HG03378 (cell line): ENCODE data around the gene NEURL1.
A peak's percentile ranks its signal among the peaks of the same experiment; 100 is the strongest.

Source experiments
- ATAC-seq: cut with Tn5 transposase; IDR thresholded peaks from one replicate; pipeline ENCODE4 v1.9.1; 2021; ENCODE audit warnings: mild to moderate bottlenecking, moderate library complexity; ENCODE audit not compliant: unreplicated experiment

The NEURL1 gene

GRCh38 chr10:103493362-103493915 lies at the start of gene NEURL1:
TSS of gene NEURL1 (plus strand) at chr10:103493705. CDS start at chr10:103494388, 683 bp downstream.
- ATAC-seq, result no peak

- no peak for ATAC-seq
These were observed 49.0 kb upstream of the NEURL1 start for GRCh38 chr10:103444478-103444877.

- no peak for ATAC-seq
These were observed 48.1 kb upstream of the NEURL1 start for GRCh38 chr10:103445366-103445765.

DNA sequence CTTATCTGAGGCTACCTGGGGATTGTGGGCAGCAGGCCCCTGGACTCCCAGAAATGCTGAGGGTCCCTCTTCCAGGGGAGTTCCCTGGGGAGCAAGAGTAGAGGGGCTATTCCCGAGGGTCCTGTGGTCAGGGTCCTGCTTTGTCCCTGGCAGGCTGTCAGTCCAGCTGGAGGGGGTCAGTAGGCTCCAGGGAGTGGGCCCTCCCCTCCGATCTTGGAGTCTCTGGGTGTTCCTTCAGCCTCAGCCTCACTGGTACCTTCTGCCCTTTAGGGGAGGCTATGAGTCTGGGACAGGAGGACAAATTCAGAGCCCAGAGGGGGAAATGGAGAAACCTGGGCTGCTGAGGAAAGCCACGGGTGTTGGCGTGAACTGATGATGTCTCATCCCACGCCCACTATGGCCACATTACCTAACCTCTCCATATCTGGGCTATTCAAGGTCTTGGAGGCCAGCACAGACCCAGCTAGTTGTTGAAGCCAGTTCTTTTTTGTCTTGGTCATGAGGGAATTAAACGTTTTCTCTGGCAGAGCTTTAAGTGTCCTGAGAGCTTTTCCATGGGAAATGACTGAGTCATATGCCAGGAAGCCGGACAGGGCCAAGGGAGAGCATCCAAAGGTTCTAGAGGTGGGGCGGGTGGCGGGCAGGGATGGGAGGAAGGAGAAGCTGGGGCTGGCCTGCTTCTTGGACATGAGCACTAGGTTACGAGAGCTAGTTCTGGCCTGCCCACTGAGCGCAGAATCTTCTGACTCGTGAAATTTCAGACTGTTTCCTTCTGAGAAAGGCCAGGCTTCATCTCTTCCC lies 47.5 kb upstream of the NEURL1 start:
- ATAC-seq, result no peak

GRCh38 chr10:103447187-103447586 lies 46.3 kb upstream of the NEURL1 start:
- ATAC-seq, result no peak

- no peak for ATAC-seq
These were observed 44.8 kb upstream of the NEURL1 start for GRCh38 chr10:103448746-103449145.

- no peak for ATAC-seq
These were observed 44.0 kb upstream of the NEURL1 start for GRCh38 chr10:103449208-103450144.

GRCh38 chr10:103450201-103450695 lies 43.3 kb upstream of the NEURL1 start:
- ATAC-seq, result no peak

- ATAC-seq, result no peak
These were observed 42.3 kb upstream of the NEURL1 start for GRCh38 chr10:103451091-103451813.

DNA sequence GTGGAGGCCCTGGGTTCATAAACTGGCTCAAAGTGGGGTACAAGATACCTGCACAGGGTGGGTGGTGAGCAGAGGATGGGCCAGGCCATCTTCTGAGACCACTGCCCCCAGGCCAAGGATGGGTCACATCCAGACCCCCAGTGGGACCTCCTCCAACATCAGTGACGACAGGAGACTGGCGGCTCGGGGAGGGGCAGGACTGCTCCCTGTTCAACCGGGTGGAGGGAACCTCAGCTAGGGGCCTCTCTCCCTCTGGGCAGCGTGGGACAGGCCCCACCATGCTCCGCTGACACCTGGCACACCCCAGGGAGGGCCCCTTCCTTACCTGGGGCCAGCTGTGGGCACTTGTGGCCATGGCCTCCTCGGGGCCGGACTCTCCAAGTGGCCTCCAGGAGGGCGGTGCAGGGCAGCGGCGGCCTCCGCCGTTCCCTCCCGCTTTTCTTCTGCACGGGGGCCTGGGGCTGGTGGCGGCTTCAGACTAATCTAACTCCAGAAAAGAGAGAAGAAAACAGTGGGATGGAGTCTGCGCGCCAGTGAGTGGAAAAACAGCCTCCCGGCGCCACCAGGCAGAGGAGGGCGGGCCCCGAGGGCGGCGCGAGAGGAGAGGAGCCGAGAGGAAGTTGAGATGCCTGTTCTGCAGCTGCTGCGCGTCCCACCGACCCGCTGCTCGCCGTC lies 41.5 kb upstream of the NEURL1 start, which contains the start of gene CALHM2:
CALHM2 (minus strand) TSS at position 540 of the 675 bp plus-strand sequence. CDS start 2,429 bp downstream, outside the sequence.
- peak; percentile 56 for ATAC-seq

DNA sequence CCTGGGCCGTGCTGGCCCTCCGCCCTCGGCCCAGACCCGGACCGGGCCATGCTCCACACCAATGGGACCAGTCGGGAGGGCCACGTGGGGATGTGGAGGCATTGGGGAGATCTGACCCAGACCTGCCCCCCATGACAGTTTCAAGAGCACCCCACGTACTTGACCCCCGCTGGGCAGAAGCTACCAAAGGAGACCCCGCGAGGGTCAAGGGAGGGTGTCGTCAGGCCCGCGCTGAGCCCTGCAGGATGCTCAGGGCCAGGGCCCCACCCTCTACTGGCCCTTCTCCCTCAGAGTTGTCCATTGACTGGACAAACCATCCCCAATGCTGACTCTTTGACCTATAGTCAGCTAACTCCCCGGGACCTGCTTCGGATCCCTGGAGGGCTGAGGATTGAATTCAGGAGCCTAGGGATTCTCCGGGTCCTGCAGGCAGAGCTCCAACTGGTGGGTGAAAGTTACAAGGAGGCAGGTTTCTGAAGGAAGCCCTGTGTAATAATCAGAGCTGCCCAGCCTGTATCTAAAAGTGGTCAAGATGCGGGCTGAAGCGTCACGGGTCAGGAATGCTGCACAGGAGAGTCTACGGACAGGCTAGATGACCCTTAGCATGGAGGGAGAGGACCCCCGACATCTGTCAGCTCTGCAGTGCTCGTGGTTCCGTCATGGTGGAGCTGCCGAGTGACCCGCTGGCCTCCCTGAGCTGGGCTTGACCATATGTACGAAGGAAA lies 40.8 kb upstream of the NEURL1 start:
- no peak for ATAC-seq

DNA sequence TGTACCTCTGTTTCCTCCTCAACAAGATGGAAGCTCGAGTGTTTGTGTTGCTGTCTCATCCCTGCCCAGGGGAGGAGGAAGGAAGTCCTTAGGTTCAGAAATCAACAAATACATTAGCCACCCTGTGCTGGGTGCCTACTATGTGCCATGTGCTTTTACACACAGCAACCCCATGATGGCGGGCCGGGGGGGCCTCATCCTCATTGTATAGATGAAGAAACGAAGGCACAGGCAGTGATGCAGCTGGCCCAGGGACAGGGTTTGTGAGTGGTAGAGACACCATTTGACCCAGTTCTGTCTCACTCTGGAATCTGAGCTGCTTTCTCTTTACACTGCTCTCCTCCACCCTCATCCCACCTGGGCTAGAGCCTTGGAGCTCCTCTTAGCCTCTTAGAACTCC lies 39.5 kb upstream of the NEURL1 start:
- ATAC-seq, result no peak

GRCh38 chr10:103455235-103455634 lies 38.3 kb upstream of the NEURL1 start:
- ATAC-seq, result no peak

- no peak for ATAC-seq
These were observed 37.3 kb upstream of the NEURL1 start for GRCh38 chr10:103456074-103456660.

DNA sequence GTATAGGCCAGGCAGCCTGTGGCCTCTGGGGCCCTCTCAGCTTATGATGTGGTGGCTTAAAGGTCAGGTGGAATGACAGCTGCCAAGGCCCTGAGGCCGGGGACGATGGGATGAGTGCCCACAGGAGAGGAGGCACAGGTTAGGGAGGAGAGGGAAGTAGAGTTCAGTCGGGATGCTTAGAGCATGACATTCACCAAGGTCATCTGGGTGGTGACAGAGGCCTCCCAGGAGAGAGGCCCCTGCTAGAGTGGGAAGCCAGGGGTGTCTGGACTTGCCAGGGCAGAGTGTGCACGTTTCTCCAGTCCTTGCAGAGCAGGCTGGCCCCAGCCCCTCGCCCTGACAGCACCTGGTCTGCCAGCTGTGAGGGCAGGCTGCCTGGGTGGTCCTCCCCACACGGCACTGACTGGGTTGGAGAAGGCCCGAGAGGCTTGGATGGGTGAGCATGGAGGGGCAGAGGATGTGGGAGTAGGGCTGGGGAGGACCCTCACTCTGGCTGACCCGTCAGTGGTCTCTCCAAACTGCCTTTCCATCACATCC lies 36.3 kb upstream of the NEURL1 start:
- no peak for ATAC-seq

GRCh38 chr10:103457896-103458583 lies 35.5 kb upstream of the NEURL1 start:
- no peak for ATAC-seq

DNA sequence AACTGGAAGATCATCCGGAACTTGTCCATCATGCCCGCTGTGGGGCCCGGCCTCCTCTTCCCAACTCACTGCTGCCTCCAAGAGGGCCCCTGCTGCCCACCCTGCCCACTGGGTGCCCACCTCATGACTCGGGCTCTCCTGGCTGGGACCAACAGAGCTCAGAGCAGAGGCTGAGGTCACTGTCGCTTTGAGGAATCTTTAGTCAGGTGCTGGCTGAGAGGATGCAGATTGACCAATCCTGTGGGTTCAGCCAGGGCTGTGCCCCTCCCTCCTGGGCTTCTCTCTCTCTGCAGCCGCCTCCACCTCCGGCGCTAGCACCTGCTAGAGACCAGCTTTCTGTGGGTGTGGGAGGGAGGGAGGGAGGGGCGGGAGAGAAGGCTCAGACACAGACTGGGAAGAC lies 34.8 kb upstream of the NEURL1 start, which contains the start of gene CALHM1:
CALHM1 (minus strand) TSS at position 181 of the 400 bp plus-strand sequence; CDS start at position 32, 149 bp downstream.
- no peak for ATAC-seq

DNA sequence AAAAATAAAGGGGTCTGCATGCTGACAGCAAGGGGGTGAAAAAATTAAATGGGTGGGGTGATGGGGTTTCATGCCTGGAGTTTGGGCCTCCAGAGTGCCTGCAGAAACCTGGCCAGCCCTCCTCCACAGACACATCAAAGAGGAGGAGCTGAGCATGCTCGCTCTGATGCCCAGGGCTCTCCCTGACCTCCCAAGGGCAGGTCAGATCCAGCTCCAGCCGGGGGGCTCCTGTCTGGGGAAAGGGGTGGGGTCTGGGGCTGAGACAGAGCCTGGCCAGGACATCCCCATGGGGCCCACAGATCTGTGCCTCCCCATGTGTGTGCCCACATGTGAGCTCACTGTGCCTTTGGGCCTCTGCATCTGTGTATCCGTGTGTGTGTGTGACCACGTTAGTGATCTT lies 33.9 kb upstream of the NEURL1 start:
- ATAC-seq, result no peak
